Measurements from ENCODE around the gene CCT4.

Gene CCT4

DNA sequence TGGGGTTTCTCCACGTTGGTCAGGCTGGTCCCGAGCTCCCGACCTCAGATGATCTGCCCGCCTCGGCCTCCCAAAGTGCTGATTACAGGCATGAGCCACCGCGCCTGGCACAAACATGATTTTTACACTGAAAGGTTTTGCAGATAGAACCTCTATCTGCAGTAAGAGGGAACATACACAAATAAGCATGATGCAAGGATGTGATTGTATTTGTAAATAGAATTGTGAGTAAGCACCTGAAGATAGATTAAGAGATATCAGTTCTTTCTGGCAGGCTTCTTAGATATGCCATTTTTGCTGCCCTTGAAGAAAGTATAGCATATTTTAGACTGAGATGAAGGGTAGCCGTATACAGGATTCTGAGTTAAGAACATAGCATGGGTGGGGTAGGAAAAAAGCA lies 20.7 kb upstream of the CCT4 start:
- H3K18ac ChIP-seq (ENCODE audit: low read length) = no peak overlapping the region
- H3K4me1 ChIP-seq (ENCODE audit: control insufficient read depth in 2 of 2, insufficient read depth in 1 of 2, low read depth in 1 of 2, low read length in 2 of 2) = peaks cover 0 to 2% of the 10 kb centered on the region in 2 donors
- no peak overlapping the region for H3K27ac ChIP-seq (replicated peaks; ENCODE audit: low read length)
- H2AK5ac ChIP-seq (ENCODE audit: low read depth, low read length) = no peak overlapping the region
- no peaks in the 10 kb centered on the region for H3K36me3 ChIP-seq (replicated peaks in 1 of 2; ENCODE audit: control insufficient read depth in 2 of 2, insufficient read depth in 2 of 2, low read length in 2 of 2)
- no peak overlapping the region for H2AFZ ChIP-seq (ENCODE audit: low read length)
- no peak overlapping the region for H2BK5ac ChIP-seq (ENCODE audit: low read length)
- H4K91ac ChIP-seq (ENCODE audit: low read depth, low read length, poor library complexity) = no peak overlapping the region
- no peaks in the 10 kb centered on the region for H3K27me3 ChIP-seq (ENCODE audit: control insufficient read depth in 3 of 3, insufficient read depth in 3 of 3, low read depth in 1 of 3, low read length in 3 of 3)
- H3K14ac ChIP-seq (ENCODE audit: low read length) = no peak overlapping the region
- no peak overlapping the region for H3K23ac ChIP-seq (ENCODE audit: low read depth, low read length, poor library complexity)
- DNase-seq (ENCODE audit: low spot score) = no peak
- no peak overlapping the region for H3K9ac ChIP-seq (ENCODE audit: low read depth, low read length, poor library complexity)
- no peaks in the 10 kb centered on the region for H3K79me1 ChIP-seq (ENCODE audit: low read depth, low read length)
- WGBS, 2 donors (ENCODE audit: extremely low coverage in 2 of 2, insufficient read length in 2 of 2, insufficient replicate concordance in 1 of 2) = no CpG with 5 or more reads among the region's 8 CpGs
- no peak overlapping the region for H4K8ac ChIP-seq (ENCODE audit: low read depth, low read length)
- H3K4ac ChIP-seq (ENCODE audit: low read length) = no peak overlapping the region
- H3K9me3 ChIP-seq (replicated peaks in 1 of 2; ENCODE audit: control insufficient read depth in 2 of 2, insufficient read depth in 1 of 2, low read depth in 1 of 2, low read length in 2 of 2) = no peaks in the 10 kb centered on the region
- no peak overlapping the region for H2BK15ac ChIP-seq (ENCODE audit: low read length)
- no peak overlapping the region for H3K4me2 ChIP-seq (ENCODE audit: insufficient read depth, low read length, poor library complexity, severe bottlenecking)
- no peak overlapping the region for H3K4me3 ChIP-seq (ENCODE audit: low read length in 2 of 2)
- no peak overlapping the region for H2BK12ac ChIP-seq (ENCODE audit: low read length)
- no peak overlapping the region for H2BK120ac ChIP-seq (ENCODE audit: low read depth, low read length)

DNA sequence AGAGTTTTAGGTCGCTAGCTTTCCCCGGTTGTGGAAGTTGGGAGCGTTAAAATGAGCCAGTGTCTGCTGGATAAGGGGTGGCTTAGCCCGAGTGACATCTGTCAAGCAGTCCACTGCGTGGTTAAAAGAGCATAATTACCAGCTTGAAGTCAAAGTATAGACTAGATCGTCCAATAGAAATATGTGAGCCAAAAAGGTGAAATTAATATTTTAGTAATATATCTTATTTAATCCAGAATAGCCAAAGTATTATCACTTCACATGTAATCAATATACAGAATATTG lies 17.7 kb upstream of the CCT4 start:
- WGBS, 2 donors (ENCODE audit: extremely low coverage in 2 of 2, insufficient read length in 2 of 2, insufficient replicate concordance in 1 of 2) = no CpG with 5 or more reads among the region's 6 CpGs
- Histone ChIP-seq H2BK15ac (ENCODE audit: low read length) (no peak overlapping the region), H3K23ac (ENCODE audit: low read depth, low read length, poor library complexity) (no peak overlapping the region), H3K9me3 (replicated peaks in 1 of 2; ENCODE audit: control insufficient read depth in 2 of 2, insufficient read depth in 1 of 2, low read depth in 1 of 2, low read length in 2 of 2) (no peaks in the 10 kb centered on the region), H3K14ac (ENCODE audit: low read length) (no peak overlapping the region), H3K79me1 (ENCODE audit: low read depth, low read length) (no peaks in the 10 kb centered on the region), H2AK5ac (ENCODE audit: low read depth, low read length) (no peak overlapping the region), H2AFZ (ENCODE audit: low read length) (peak overlapping the region; percentile 86), H2BK5ac (ENCODE audit: low read length) (no peak overlapping the region), H2BK12ac (ENCODE audit: low read length) (no peak overlapping the region), H3K27ac (replicated peaks; ENCODE audit: low read length) (no peak overlapping the region), H3K18ac (ENCODE audit: low read length) (no peak overlapping the region), H3K4me1 (ENCODE audit: control insufficient read depth in 2 of 2, insufficient read depth in 1 of 2, low read depth in 1 of 2, low read length in 2 of 2) (peaks cover 0 to 2% of the 10 kb centered on the region in 2 donors), H3K36me3 (replicated peaks in 1 of 2; ENCODE audit: control insufficient read depth in 2 of 2, insufficient read depth in 2 of 2, low read length in 2 of 2) (no peaks in the 10 kb centered on the region), H3K9ac (ENCODE audit: low read depth, low read length, poor library complexity) (no peak overlapping the region), H3K4me3 (ENCODE audit: low read length in 2 of 2) (peak overlapping the region; percentile 66 to 89), H3K4ac (ENCODE audit: low read length) (no peak overlapping the region), H4K8ac (ENCODE audit: low read depth, low read length) (no peak overlapping the region), H4K91ac (ENCODE audit: low read depth, low read length, poor library complexity) (no peak overlapping the region), H2BK120ac (ENCODE audit: low read depth, low read length) (no peak overlapping the region), H3K4me2 (ENCODE audit: insufficient read depth, low read length, poor library complexity, severe bottlenecking) (peak overlapping the region; percentile 74), H3K27me3 (ENCODE audit: control insufficient read depth in 3 of 3, insufficient read depth in 3 of 3, low read depth in 1 of 3, low read length in 3 of 3) (no peaks in the 10 kb centered on the region)
- no peak for DNase-seq (ENCODE audit: low spot score)

DNA sequence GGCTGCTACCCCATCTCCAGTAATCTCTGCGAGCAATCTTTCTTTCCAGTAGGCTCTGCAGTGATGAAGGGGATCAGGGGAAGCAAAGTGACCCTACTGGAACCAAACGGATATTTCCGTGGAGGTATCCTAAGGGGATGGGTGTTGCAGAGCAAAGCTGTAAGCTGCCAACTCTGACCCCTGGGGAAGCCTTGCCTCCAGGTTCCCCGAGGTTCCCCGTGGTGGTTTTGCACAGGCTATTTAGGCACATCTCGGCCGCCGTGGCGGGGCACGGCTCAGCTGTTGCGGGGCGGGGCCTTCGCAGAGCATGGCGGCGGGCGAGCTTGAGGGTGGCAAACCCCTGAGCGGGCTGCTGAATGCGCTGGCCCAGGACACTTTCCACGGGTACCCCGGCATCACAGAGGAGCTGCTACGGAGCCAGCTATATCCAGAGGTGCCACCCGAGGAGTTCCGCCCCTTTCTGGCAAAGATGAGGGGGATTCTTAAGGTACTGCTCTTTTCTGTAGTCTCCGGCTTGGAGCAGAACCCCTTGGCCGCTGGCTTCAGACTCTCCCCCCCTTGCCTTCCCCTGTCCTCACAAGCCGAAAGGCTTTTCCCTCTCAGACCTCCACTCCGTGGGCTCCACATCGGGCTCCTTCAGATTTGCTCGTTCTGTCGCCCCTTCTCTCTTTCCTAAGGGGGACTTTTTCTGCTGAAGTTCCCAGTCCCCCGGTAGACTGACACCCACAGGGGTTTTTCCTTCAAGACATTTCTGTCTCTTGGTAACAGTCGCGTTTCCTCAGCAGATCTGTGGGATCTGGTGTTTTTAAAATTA lies 17.1 kb upstream of the CCT4 start, which contains the start of gene COMMD1:
TSS of gene COMMD1 (plus strand) at position 303 of the 814 bp plus-strand sequence. CDS start at position 308, 5 bp downstream.
- Histone ChIP-seq H3K27ac (replicated peaks; ENCODE audit: low read length) (no peak within 1 kb of the TSS), H3K23ac (ENCODE audit: low read depth, low read length, poor library complexity) (peak within 1 kb of the TSS; percentile 93)
- DNase-seq (ENCODE audit: low spot score) = peak; percentile 57

DNA sequence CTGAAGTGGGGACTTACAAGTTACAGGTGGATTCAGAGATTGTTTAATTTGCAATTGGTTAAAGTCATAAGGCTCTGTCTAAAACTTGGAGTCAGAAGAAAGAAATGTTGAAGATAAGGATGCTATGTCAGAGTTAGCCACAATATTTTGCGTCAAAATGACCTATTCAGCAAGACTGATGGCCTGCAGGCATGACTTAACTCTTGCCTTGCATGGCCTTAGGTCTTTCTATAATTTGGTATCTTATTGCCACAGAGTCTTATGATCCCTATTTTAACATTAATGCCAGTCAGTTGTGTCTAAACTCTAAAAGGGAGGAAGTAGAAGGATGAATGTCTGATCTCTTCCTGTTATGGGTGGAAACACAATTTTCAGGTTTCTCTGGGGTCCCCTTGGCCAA lies 11.8 kb upstream of the CCT4 start:
- no peak overlapping the region for H3K4ac ChIP-seq (ENCODE audit: low read length)
- no peaks in the 10 kb centered on the region for H3K27me3 ChIP-seq (ENCODE audit: control insufficient read depth in 3 of 3, insufficient read depth in 3 of 3, low read depth in 1 of 3, low read length in 3 of 3)
- no peak overlapping the region for H3K23ac ChIP-seq (ENCODE audit: low read depth, low read length, poor library complexity)
- H2BK120ac ChIP-seq (ENCODE audit: low read depth, low read length) = no peak overlapping the region
- no peak overlapping the region for H2AFZ ChIP-seq (ENCODE audit: low read length)
- H3K36me3 ChIP-seq (replicated peaks in 1 of 2; ENCODE audit: control insufficient read depth in 2 of 2, insufficient read depth in 2 of 2, low read length in 2 of 2) = no peaks in the 10 kb centered on the region
- no peak overlapping the region for H2BK12ac ChIP-seq (ENCODE audit: low read length)
- no peak overlapping the region for H3K4me3 ChIP-seq (ENCODE audit: low read length in 2 of 2)
- no peaks in the 10 kb centered on the region for H3K9me3 ChIP-seq (replicated peaks in 1 of 2; ENCODE audit: control insufficient read depth in 2 of 2, insufficient read depth in 1 of 2, low read depth in 1 of 2, low read length in 2 of 2)
- no peak overlapping the region for H4K8ac ChIP-seq (ENCODE audit: low read depth, low read length)
- no peak overlapping the region for H2BK15ac ChIP-seq (ENCODE audit: low read length)
- no peak overlapping the region for H3K27ac ChIP-seq (replicated peaks; ENCODE audit: low read length)
- H3K4me1 ChIP-seq (ENCODE audit: control insufficient read depth in 2 of 2, insufficient read depth in 1 of 2, low read depth in 1 of 2, low read length in 2 of 2) = peaks cover 0 to 2% of the 10 kb centered on the region in 2 donors
- no peak overlapping the region for H3K14ac ChIP-seq (ENCODE audit: low read length)
- WGBS, 2 donors (ENCODE audit: extremely low coverage in 2 of 2, insufficient read length in 2 of 2, insufficient replicate concordance in 1 of 2) = no CpG with 5 or more reads among the region's 1 CpG
- DNase-seq (ENCODE audit: low spot score) = no peak
- no peak overlapping the region for H3K18ac ChIP-seq (ENCODE audit: low read length)
- H3K4me2 ChIP-seq (ENCODE audit: insufficient read depth, low read length, poor library complexity, severe bottlenecking) = no peak overlapping the region
- no peak overlapping the region for H4K91ac ChIP-seq (ENCODE audit: low read depth, low read length, poor library complexity)
- H2BK5ac ChIP-seq (ENCODE audit: low read length) = no peak overlapping the region
- H3K9ac ChIP-seq (ENCODE audit: low read depth, low read length, poor library complexity) = no peak overlapping the region
- no peak overlapping the region for H2AK5ac ChIP-seq (ENCODE audit: low read depth, low read length)
- H3K79me1 ChIP-seq (ENCODE audit: low read depth, low read length) = no peaks in the 10 kb centered on the region

More for the DNA sequence above, 17.1 kb upstream of the CCT4 start, which contains the start of gene COMMD1:
- Histone ChIP-seq H3K9ac (ENCODE audit: low read depth, low read length, poor library complexity) (peak within 1 kb of the TSS; percentile 53), H2AFZ (ENCODE audit: low read length) (peak within 1 kb of the TSS; percentile 86), H3K36me3 (replicated peaks in 1 of 2; ENCODE audit: control insufficient read depth in 2 of 2, insufficient read depth in 2 of 2, low read length in 2 of 2) (no peaks in the 10 kb centered on the region), H3K9me3 (replicated peaks in 1 of 2; ENCODE audit: control insufficient read depth in 2 of 2, insufficient read depth in 1 of 2, low read depth in 1 of 2, low read length in 2 of 2) (no peaks in the 10 kb centered on the region), H2BK5ac (ENCODE audit: low read length) (no peak within 1 kb of the TSS), H2BK12ac (ENCODE audit: low read length) (no peak within 1 kb of the TSS), H2BK120ac (ENCODE audit: low read depth, low read length) (no peak within 1 kb of the TSS), H4K8ac (ENCODE audit: low read depth, low read length) (no peak within 1 kb of the TSS), H2AK5ac (ENCODE audit: low read depth, low read length) (no peak within 1 kb of the TSS), H3K14ac (ENCODE audit: low read length) (no peak within 1 kb of the TSS), H3K79me1 (ENCODE audit: low read depth, low read length) (no peaks in the 10 kb centered on the region), H3K4me3 (ENCODE audit: low read length in 2 of 2) (peak within 1 kb of the TSS; percentile 66 to 89), H3K4me2 (ENCODE audit: insufficient read depth, low read length, poor library complexity, severe bottlenecking) (peak within 1 kb of the TSS; percentile 74), H4K91ac (ENCODE audit: low read depth, low read length, poor library complexity) (no peak within 1 kb of the TSS), H3K4ac (ENCODE audit: low read length) (no peak within 1 kb of the TSS), H3K18ac (ENCODE audit: low read length) (peak within 1 kb of the TSS; percentile 85), H2BK15ac (ENCODE audit: low read length) (no peak within 1 kb of the TSS), H3K27me3 (ENCODE audit: control insufficient read depth in 3 of 3, insufficient read depth in 3 of 3, low read depth in 1 of 3, low read length in 3 of 3) (no peaks in the 10 kb centered on the region), H3K4me1 (ENCODE audit: control insufficient read depth in 2 of 2, insufficient read depth in 1 of 2, low read depth in 1 of 2, low read length in 2 of 2) (peaks cover 0 to 2% of the 10 kb centered on the region in 2 donors)
- no CpG with 5 or more reads among the region's 33 CpGs for WGBS, 2 donors (ENCODE audit: extremely low coverage in 2 of 2, insufficient read length in 2 of 2, insufficient replicate concordance in 1 of 2)

Data from neuronal stem cell (in vitro differentiated cells).